ENCODE measurements around the gene PPARGC1A. TPM values are rescaled to one million over a fixed set of nuclear protein-coding genes. Genes with fewer than 3 reads are reported as not detected.

The PPARGC1A gene
- total RNA-seq, 1 donor from 2014 or later = not detected

GRCh38 chr4:23911675-23912455 is 22.0 kb upstream of the PPARGC1A start:
- DNase-seq (ENCODE audit: low read depth, low spot score) = no peak

GRCh38 chr4:23909671-23910070 is 19.8 kb upstream of the PPARGC1A start:
- DNase-seq (ENCODE audit: low read depth, low spot score) = no peak

- no peak for DNase-seq (ENCODE audit: low read depth, low spot score)
Measured at GRCh38 chr4:23906839-23907238, 17.0 kb upstream of the PPARGC1A start.

GRCh38 chr4:23904639-23905071 is 14.8 kb upstream of the PPARGC1A start:
- no peak for DNase-seq (ENCODE audit: low read depth, low spot score)

- DNase-seq (ENCODE audit: low read depth, low spot score) = no peak
Measured at GRCh38 chr4:23903859-23904438, 14.1 kb upstream of the PPARGC1A start.

GRCh38 chr4:23902222-23902804 is 12.5 kb upstream of the PPARGC1A start:
- no peak for DNase-seq (ENCODE audit: low read depth, low spot score)

GRCh38 chr4:23900636-23901035 is 10.8 kb upstream of the PPARGC1A start:
- no peak for DNase-seq (ENCODE audit: low read depth, low spot score)

GRCh38 chr4:23899565-23899964 is 9.7 kb upstream of the PPARGC1A start:
- no peak for DNase-seq (ENCODE audit: low read depth, low spot score)

- DNase-seq (ENCODE audit: low read depth, low spot score) = no peak
Measured at GRCh38 chr4:23897564-23898109, 7.8 kb upstream of the PPARGC1A start.

GRCh38 chr4:23894021-23894420 is 4.2 kb upstream of the PPARGC1A start:
- DNase-seq (ENCODE audit: low read depth, low spot score) = no peak

- no peak for DNase-seq (ENCODE audit: low read depth, low spot score)
Measured at GRCh38 chr4:23891064-23891421, 1.2 kb upstream of the PPARGC1A start.

- no peak for DNase-seq (ENCODE audit: low read depth, low spot score)
Measured at GRCh38 chr4:23890369-23891063, 669 bp upstream of the PPARGC1A start.

GRCh38 chr4:23889391-23889790 is 456 bp downstream of the PPARGC1A start:
- no peak for DNase-seq (ENCODE audit: low read depth, low spot score)

- no peak for DNase-seq (ENCODE audit: low read depth, low spot score)
Measured at GRCh38 chr4:23888421-23889319, 1.2 kb downstream of the PPARGC1A start.

- no peak for DNase-seq (ENCODE audit: low read depth, low spot score)
Measured at GRCh38 chr4:23887989-23888388, 1.9 kb downstream of the PPARGC1A start.

- no peak for DNase-seq (ENCODE audit: low read depth, low spot score)
Measured at GRCh38 chr4:23887173-23887572, 2.7 kb downstream of the PPARGC1A start.

GRCh38 chr4:23885943-23886590 is 3.8 kb downstream of the PPARGC1A start:
- DNase-seq (ENCODE audit: low read depth, low spot score) = no peak

- no peak for DNase-seq (ENCODE audit: low read depth, low spot score)
Measured at GRCh38 chr4:23884741-23885140, 5.1 kb downstream of the PPARGC1A start.

- no peak for DNase-seq (ENCODE audit: low read depth, low spot score)
Measured at GRCh38 chr4:23884261-23884660, 5.6 kb downstream of the PPARGC1A start.

- no peak for DNase-seq (ENCODE audit: low read depth, low spot score)
Measured at GRCh38 chr4:23882976-23883531, 6.8 kb downstream of the PPARGC1A start.
